Activated T-cell treated with anti-CD3 and anti-CD28 coated beads for 4 hours (primary cell): ENCODE results near the gene LYRM1.
"Not testable (repeated sequence)": the region's sequence is repeated elsewhere in the genome, so short reads cannot be mapped to it uniquely, and the experiment has no call there.

Experiments
- DNase-seq: peaks from one replicate; pipeline ENCODE4 v3.0.0-alpha.2; 2020

Gene LYRM1

GRCh38 chr16:20903899-20904506, 3.4 kb downstream of the LYRM1 start:
- no peak for DNase-seq

- DNase-seq: peak; percentile 17
These were observed 4.0 kb downstream of the LYRM1 start for GRCh38 chr16:20904507-20905081.

- DNase-seq: no peak
These were observed 5.0 kb downstream of the LYRM1 start for GRCh38 chr16:20905576-20905975.

GRCh38 chr16:20906341-20907255, 6.0 kb downstream of the LYRM1 start:
- DNase-seq: no peak

GRCh38 chr16:20910781-20911321, 10.3 kb downstream of the LYRM1 start:
- no peak for DNase-seq

GRCh38 chr16:20911361-20911760, 10.8 kb downstream of the LYRM1 start:
- no peak for DNase-seq

GRCh38 chr16:20916289-20916688, 15.7 kb downstream of the LYRM1 start:
- no peak for DNase-seq

GRCh38 chr16:20916942-20917341, 16.4 kb downstream of the LYRM1 start:
- DNase-seq: no peak

GRCh38 chr16:20918486-20919239, 18.1 kb downstream of the LYRM1 start:
- DNase-seq: no peak

- no peak for DNase-seq
These were observed 19.5 kb downstream of the LYRM1 start for GRCh38 chr16:20920091-20920490.

GRCh38 chr16:20920799-20921198, 20.2 kb downstream of the LYRM1 start:
- DNase-seq: no peak

GRCh38 chr16:20923876-20924275, 23.3 kb downstream of the LYRM1 start:
- no peak for DNase-seq

GRCh38 chr16:20925751-20926150, 25.2 kb downstream of the LYRM1 start:
- no peak for DNase-seq

- no peak for DNase-seq
These were observed 28.3 kb downstream of the LYRM1 start for GRCh38 chr16:20928774-20929411.

- DNase-seq: not testable (repeated sequence)
These were observed 29.2 kb downstream of the LYRM1 start for GRCh38 chr16:20929676-20930364.

GRCh38 chr16:20930365-20930690, 29.8 kb downstream of the LYRM1 start:
- DNase-seq: no peak

- no peak for DNase-seq
These were observed 30.6 kb downstream of the LYRM1 start for GRCh38 chr16:20931066-20931600.

- DNase-seq: no peak
These were observed 33.0 kb downstream of the LYRM1 start for GRCh38 chr16:20933589-20933988.

GRCh38 chr16:20937736-20938135, 37.2 kb downstream of the LYRM1 start:
- DNase-seq: no peak

- DNase-seq: no peak
These were observed 37.9 kb downstream of the LYRM1 start for GRCh38 chr16:20938426-20938825.

- no peak for DNase-seq
These were observed 39.0 kb downstream of the LYRM1 start for GRCh38 chr16:20939611-20940010.
